ENCODE results near the gene TRIM13.

TRIM13 gene

DNA sequence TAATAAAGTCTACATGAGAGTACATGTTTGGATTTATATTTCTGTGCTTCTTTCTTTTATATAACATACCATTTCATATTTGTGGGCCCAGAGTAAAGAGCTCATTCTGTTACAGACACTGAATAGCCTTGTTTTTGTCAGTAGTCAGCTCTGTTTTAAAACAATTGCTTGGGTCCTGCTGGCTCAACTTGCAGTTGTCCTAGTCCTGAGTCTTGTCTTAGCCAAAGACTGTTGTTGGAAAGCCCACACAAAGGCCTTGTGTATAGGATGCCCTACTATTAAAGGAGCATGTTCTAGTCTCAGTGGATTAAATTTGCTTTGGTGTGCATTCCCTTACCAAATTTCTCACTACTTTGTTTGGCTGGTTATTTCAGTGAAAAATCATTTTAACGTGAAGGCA is 14.6 kb downstream of the TRIM13 start:
- POLR2A ChIA-PET (ENCODE audit: low non-redundant PET), result no interaction called here
- CTCF ChIA-PET, result interaction anchor here (2.0 kb wide), 1 partner anchor 14 kb away, joined by 6 read pairs; the partner anchor contains the start of gene TRIM13

DNA sequence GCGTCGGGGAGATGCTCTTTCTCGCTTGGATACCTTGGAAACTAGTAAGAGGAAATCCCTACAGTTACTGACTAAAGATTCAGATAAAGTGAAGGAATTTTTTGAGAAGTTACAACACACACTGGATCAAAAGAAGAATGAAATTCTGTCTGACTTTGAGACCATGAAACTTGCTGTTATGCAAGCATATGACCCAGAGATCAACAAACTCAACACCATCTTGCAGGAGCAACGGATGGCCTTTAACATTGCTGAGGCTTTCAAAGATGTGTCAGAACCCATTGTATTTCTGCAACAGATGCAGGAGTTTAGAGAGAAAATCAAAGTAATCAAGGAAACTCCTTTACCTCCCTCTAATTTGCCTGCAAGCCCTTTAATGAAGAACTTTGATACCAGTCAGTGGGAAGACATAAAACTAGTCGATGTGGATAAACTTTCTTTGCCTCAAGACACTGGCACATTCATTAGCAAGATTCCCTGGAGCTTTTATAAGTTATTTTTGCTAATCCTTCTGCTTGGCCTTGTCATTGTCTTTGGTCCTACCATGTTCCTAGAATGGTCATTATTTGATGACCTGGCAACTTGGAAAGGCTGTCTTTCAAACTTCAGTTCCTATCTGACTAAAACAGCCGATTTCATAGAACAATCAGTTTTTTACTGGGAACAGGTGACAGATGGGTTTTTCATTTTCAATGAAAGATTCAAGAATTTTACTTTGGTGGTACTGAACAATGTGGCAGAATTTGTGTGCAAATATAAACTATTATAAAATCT is 15.7 kb downstream of the TRIM13 start:
- POLR2A ChIA-PET (ENCODE audit: low non-redundant PET), result no interaction called here
- no peak for DNase-seq (ENCODE audit: low spot score)
- H3K27ac ChIP-seq, result no peak overlapping the region
- TF ChIP-seq, protein P1, sequence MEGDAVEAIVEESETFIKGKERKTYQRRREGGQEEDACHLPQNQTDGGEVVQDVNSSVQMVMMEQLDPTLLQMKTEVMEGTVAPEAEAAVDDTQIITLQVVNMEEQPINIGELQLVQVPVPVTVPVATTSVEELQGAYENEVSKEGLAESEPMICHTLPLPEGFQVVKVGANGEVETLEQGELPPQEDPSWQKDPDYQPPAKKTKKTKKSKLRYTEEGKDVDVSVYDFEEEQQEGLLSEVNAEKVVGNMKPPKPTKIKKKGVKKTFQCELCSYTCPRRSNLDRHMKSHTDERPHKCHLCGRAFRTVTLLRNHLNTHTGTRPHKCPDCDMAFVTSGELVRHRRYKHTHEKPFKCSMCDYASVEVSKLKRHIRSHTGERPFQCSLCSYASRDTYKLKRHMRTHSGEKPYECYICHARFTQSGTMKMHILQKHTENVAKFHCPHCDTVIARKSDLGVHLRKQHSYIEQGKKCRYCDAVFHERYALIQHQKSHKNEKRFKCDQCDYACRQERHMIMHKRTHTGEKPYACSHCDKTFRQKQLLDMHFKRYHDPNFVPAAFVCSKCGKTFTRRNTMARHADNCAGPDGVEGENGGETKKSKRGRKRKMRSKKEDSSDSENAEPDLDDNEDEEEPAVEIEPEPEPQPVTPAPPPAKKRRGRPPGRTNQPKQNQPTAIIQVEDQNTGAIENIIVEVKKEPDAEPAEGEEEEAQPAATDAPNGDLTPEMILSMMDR (conservative IDR thresholded peaks at IDR 0.05; ENCODE audit: low read depth), result no peak
- CTCF ChIA-PET, result interaction anchor here (0.6 to 2.0 kb wide), 2 partner anchors 15 to 1683 kb away, joined by 3 to 6 read pairs; partner anchors contain the start of gene TRIM13

More for the DNA sequence above, 14.6 kb downstream of the TRIM13 start:
- TF ChIP-seq, protein P1 (conservative IDR thresholded peaks at IDR 0.05; ENCODE audit: low read depth), result no peak
- DNase-seq (ENCODE audit: low spot score), result no peak
- H3K27ac ChIP-seq, result no peak overlapping the region

DNA sequence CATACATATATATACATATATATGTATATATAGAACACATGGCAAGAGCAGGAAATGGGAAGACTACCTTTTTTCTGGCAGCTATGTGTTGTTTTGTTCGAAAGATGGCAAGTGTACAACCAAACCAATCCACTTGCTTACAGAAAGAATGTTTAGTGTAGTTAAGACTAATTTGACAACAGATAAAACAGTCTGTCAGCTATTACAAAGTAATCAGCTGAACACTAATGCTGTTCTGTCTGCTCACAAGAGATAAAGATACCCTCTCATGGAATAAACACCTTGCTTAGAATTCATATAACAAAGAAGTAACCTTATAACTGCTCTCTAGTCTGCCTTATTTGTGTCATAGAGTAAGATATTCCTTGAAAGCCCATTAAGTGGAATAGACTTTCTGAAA is 17.5 kb downstream of the TRIM13 start:
- no peak overlapping the region for H3K27ac ChIP-seq
- TF ChIP-seq, protein P1 (conservative IDR thresholded peaks at IDR 0.05; ENCODE audit: low read depth), result no peak
- CTCF ChIA-PET, result interaction anchor here (1.0 kb wide), 1 partner anchor 43 kb away, joined by 3 read pairs; no protein-coding TSS in a partner anchor
- no peak for DNase-seq (ENCODE audit: low spot score)
- POLR2A ChIA-PET (ENCODE audit: low non-redundant PET), result interaction anchor here (0.6 to 0.8 kb wide), 2 partner anchors 17 to 657 kb away, joined by 3 to 4 read pairs; no protein-coding TSS in a partner anchor

DNA sequence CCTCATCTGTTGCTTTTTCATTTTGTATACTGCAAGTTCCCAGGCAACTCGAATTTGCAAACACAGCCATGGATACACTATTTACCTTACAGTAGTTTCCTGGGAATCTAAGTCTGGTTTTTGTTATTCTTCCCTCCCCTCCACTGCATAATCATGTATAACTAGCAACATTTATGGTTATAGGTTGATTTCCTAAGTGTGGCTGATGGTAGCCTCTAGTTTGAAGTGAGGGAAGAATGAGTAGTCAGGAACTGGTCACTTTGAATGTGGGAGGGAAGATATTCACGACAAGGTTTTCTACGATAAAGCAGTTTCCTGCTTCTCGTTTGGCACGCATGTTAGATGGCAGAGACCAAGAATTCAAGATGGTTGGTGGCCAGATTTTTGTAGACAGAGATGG is 18.4 kb downstream of the TRIM13 start, which contains the start of gene KCNRG:
Gene KCNRG (plus strand): TSS at position 187 of the 400 bp plus-strand sequence. CDS start 50 bp downstream, at position 237.
- TF ChIP-seq, protein P1 (conservative IDR thresholded peaks at IDR 0.05; ENCODE audit: low read depth), result no peak
- POLR2A ChIA-PET (ENCODE audit: low non-redundant PET), result interaction anchor here (0.6 kb wide), 1 partner anchor 656 kb away, joined by 4 read pairs; no protein-coding TSS in a partner anchor
- CTCF ChIA-PET, result interaction anchor here (0.6 to 1.0 kb wide), 2 partner anchors 24 to 43 kb away, joined by 3 read pairs; no protein-coding TSS in a partner anchor
- DNase-seq (ENCODE audit: low spot score), result no peak
- no peak within 1 kb of the TSS for H3K27ac ChIP-seq

DNA sequence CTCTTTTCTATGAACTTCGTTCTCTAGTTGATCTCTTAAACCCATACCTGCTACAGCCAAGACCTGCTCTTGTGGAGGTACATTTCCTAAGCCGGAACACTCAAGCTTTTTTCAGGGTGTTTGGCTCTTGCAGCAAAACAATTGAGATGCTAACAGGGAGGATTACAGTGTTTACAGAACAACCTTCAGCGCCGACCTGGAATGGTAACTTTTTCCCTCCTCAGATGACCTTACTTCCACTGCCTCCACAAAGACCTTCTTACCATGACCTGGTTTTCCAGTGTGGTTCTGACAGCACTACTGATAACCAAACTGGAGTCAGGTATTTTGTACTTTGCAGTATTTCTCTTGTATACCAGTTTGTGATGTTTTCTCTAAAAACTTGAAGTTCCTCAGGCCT is 18.9 kb downstream of the TRIM13 start:
- ChIA-PET CTCF (interaction anchor here (0.6 kb wide), 2 partner anchors 24 to 1437 kb away, joined by 3 read pairs; no protein-coding TSS in a partner anchor), POLR2A (ENCODE audit: low non-redundant PET) (no interaction called here)
- DNase-seq (ENCODE audit: low spot score), result no peak
- no peak overlapping the region for H3K27ac ChIP-seq
- TF ChIP-seq, protein P1 (conservative IDR thresholded peaks at IDR 0.05; ENCODE audit: low read depth), result no peak

DNA sequence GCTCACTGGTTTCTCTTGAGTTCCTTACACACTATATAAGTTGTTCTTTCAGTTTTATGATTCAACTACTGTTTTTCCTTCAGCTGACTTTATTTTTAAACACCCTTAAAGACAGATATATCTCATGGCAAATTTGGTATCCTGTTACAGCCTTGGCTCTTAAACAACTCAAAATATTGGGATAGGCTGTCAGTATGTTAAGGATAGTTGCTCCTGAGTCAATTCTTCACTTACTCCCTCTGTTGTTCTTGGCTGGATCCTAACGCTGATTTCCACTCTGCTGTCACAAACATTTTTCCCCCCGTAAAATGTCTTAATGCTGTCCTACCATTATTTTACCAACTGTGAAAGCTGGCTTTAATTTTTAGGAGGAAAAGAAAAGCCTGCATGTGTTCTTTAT is 19.6 kb downstream of the TRIM13 start:
- ChIA-PET CTCF (interaction anchor here (0.6 kb wide), 1 partner anchor 1437 kb away, joined by 3 read pairs; no protein-coding TSS in a partner anchor), POLR2A (ENCODE audit: low non-redundant PET) (no interaction called here)
- TF ChIP-seq, protein P1 (conservative IDR thresholded peaks at IDR 0.05; ENCODE audit: low read depth), result no peak
- no peak overlapping the region for H3K27ac ChIP-seq
- DNase-seq (ENCODE audit: low spot score), result no peak

All from RWPE1 (cell line).